Adipocyte (in vitro differentiated cells): ENCODE results near the gene TEX2.
A peak's percentile ranks its signal among the peaks of the same experiment; 100 is the strongest.

Experiments used
- DNase-seq: peaks from one replicate; pipeline ENCODE4 v3.0.0-alpha.2; 2015; ENCODE audit warnings: low read depth
- H3K27me3 ChIP-seq: replicated peaks from 2 replicates; pipeline ENCODE4 v1.7.0; 2013; ENCODE audit warnings: mild to moderate bottlenecking, low read length, moderate library complexity; ENCODE audit not compliant: control insufficient read depth, insufficient read depth
- H3K36me3 ChIP-seq: 2 replicates; pipeline ENCODE4 v1.7.0; 2013; ENCODE audit warnings: low read length, mild to moderate bottlenecking, moderate library complexity; ENCODE audit not compliant: control insufficient read depth, insufficient read depth, severe bottlenecking
- H3K4me1 ChIP-seq: 2 replicates; pipeline ENCODE4 v1.7.0; 2013; ENCODE audit warnings: mild to moderate bottlenecking, low read length, moderate library complexity; ENCODE audit not compliant: control insufficient read depth, insufficient read depth
- H3K4me3 ChIP-seq: 2 replicates; pipeline ENCODE4 v1.7.0; 2013; ENCODE audit warnings: mild to moderate bottlenecking, low read length, moderate library complexity
- H3K9ac ChIP-seq: 2 replicates; pipeline ENCODE4 v1.7.0; 2013; ENCODE audit warnings: mild to moderate bottlenecking, low read length, moderate library complexity
- H3K9me3 ChIP-seq: 2 replicates; pipeline ENCODE4 v1.7.0; 2013; ENCODE audit warnings: mild to moderate bottlenecking, low read length, moderate library complexity; ENCODE audit not compliant: control insufficient read depth

TEX2 gene

DNA sequence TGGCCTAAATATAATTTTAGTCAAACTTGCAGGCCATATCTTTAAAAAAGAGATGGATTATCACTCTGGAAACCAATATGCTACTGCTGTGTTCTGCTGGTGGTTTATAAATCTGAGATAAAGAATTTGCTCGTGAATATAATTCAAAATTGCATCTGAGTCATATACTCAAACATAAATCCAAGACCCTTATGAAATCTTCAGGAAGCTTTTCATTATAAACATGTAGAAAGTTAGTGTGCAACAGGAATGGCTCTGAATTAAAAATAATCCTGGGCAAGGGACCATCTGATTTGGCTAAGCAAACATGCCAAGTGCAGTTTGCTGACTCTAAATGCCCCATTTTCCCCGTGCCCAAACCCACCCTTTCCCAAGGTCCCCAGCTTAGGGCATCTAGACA lies 57.3 kb downstream of the TEX2 start:
- Histone ChIP-seq H3K9ac (no peak overlapping the region), H3K4me1 (peaks cover 31% of the 10 kb centered on the region), H3K9me3 (no peaks in the 10 kb centered on the region), H3K36me3 (peaks cover 2% of the 10 kb centered on the region), H3K27me3 (no peaks in the 10 kb centered on the region), H3K4me3 (peak overlapping the region; percentile 11)
- DNase-seq, result no peak

GRCh38 chr17:64203630-64204029 lies 59.4 kb downstream of the TEX2 start:
- no peak for DNase-seq
- Histone ChIP-seq H3K4me1 (peaks cover 39% of the 10 kb centered on the region), H3K36me3 (no peaks in the 10 kb centered on the region), H3K9ac (no peak overlapping the region), H3K9me3 (no peaks in the 10 kb centered on the region), H3K27me3 (no peaks in the 10 kb centered on the region), H3K4me3 (no peak overlapping the region)

DNA sequence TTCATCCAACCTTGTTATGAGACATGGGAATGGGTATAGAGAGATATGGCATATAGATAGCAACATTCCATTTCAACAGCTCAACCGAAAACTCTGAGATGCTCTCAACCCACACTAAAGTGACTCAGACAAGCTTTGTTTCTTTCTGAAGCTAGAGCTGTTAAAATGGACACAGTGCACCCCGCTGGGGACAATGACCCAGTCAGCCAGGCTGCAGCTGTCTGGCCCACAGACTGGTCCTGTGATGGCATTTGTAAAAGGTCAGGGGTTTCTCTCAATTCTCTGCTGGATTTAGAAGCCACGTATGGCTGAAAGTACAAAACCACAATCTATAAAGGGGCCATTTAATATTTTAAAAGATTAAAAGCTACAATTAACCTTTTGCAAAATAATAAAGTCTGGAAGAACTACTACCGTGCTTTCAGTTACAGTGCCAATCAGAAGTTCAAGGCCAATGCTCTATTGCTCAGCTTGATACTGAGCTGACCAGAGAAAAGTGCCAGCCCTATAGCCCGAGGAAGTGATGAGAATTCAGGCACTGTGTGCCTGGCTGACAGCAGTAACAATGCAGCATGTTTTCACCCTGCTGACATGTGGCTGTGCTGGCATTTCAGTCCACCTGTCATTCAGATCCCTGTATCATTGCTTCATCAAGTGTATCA lies 60.2 kb downstream of the TEX2 start:
- Histone ChIP-seq H3K9ac (no peak overlapping the region), H3K4me3 (no peak overlapping the region)
- DNase-seq, result peak; percentile 75

DNA sequence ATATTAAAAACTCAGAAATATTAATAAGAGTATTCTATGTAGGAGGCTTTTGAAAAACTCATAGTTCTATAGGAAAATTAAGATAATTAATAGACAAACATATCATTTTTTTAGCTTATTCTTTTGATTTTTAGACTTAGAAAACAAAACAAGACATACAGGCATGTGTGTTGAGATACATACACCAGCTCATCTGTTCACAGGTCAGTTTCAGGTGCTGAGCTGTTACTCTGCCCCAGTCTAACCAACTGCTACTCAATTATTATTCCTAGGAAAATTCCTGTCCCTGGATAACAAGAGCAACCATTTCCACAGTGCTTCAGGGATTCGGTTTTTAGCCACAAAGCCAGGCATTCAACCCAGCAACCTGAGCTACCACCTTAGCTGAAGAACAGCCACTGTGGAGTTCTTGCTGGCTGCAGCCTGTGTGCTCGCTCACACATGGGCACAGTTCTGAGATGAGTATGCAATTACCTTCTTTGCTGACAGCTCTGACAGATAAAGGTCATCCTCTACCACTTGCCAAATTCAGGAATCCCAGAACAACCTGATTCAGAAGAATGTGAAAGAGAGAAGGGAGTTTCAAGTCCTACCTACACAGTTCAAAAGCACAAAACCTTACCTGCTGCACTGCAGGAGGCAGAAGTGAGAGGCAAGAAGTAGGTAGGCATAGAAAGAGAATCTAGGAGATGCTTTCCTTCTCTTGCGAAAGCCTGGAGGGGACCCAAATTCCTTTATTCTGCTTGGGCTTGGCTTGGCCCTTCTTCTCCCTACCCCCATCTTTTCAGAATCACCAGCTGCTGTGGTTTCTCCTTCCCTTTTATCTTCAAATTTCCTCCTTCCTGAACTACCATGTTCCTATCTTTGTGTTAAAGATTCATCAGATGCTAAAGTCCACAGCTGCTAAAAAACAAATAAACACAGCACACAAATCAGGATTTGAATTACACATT lies 62.7 kb downstream of the TEX2 start:
- no peaks in the 10 kb centered on the region for H3K27me3 ChIP-seq
- H3K36me3 ChIP-seq, result no peaks in the 10 kb centered on the region
- no peaks in the 10 kb centered on the region for H3K9me3 ChIP-seq
- peaks cover 35% of the 10 kb centered on the region for H3K4me1 ChIP-seq
- DNase-seq, result peak; percentile 64
- no peak overlapping the region for H3K9ac ChIP-seq
- no peak overlapping the region for H3K4me3 ChIP-seq

More for the DNA sequence above, 60.2 kb downstream of the TEX2 start:
- Histone ChIP-seq H3K9me3 (no peaks in the 10 kb centered on the region), H3K27me3 (no peaks in the 10 kb centered on the region), H3K36me3 (no peaks in the 10 kb centered on the region), H3K4me1 (peaks cover 39% of the 10 kb centered on the region)

- Histone ChIP-seq H3K4me3 (no peak overlapping the region), H3K9ac (no peak overlapping the region), H3K9me3 (no peaks in the 10 kb centered on the region), H3K27me3 (no peaks in the 10 kb centered on the region), H3K36me3 (peaks cover 10% of the 10 kb centered on the region), H3K4me1 (peaks cover 34% of the 10 kb centered on the region)
- no peak for DNase-seq
These were observed 64.5 kb downstream of the TEX2 start for GRCh38 chr17:64198331-64199090.

- Histone ChIP-seq H3K9me3 (no peaks in the 10 kb centered on the region), H3K27me3 (no peaks in the 10 kb centered on the region), H3K36me3 (peaks cover 26% of the 10 kb centered on the region), H3K9ac (no peak overlapping the region), H3K4me1 (peaks cover 20% of the 10 kb centered on the region), H3K4me3 (no peak overlapping the region)
- DNase-seq, result peak; percentile 78
These were observed 66.5 kb downstream of the TEX2 start for GRCh38 chr17:64196601-64197000.

DNA sequence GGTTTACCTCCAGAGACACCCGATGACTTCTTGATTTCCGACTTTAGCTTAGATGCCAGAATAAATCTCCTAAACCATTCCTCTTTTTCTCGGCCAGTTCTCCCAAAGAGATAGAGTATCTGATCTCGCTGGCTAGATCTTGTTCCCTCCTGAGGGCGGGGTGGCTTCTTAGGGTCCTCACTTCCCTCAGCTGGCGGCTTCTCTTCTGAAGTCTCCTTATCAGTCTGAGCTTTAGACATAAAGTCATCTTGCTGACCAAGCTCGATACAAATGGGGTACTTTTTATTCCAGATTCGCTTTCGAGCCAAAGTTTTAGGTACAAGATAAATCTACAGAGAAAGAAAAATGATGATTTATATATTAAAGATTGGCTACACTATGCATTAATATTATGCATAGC lies 69.5 kb downstream of the TEX2 start:
- Histone ChIP-seq H3K9ac (no peak overlapping the region), H3K27me3 (no peaks in the 10 kb centered on the region), H3K36me3 (peaks cover 38% of the 10 kb centered on the region), H3K4me1 (peaks cover 6% of the 10 kb centered on the region), H3K4me3 (no peak overlapping the region), H3K9me3 (no peaks in the 10 kb centered on the region)
- no peak for DNase-seq

GRCh38 chr17:64192589-64192988 lies 70.5 kb downstream of the TEX2 start:
- DNase-seq, result no peak
- Histone ChIP-seq H3K9ac (no peak overlapping the region), H3K36me3 (peaks cover 43% of the 10 kb centered on the region), H3K9me3 (no peaks in the 10 kb centered on the region), H3K4me3 (no peak overlapping the region), H3K4me1 (peaks cover 6% of the 10 kb centered on the region), H3K27me3 (no peaks in the 10 kb centered on the region)

- no peak for DNase-seq
- Histone ChIP-seq H3K9ac (no peak overlapping the region), H3K4me1 (peaks cover 8% of the 10 kb centered on the region), H3K27me3 (no peaks in the 10 kb centered on the region), H3K9me3 (no peaks in the 10 kb centered on the region), H3K4me3 (no peak overlapping the region), H3K36me3 (peaks cover 52% of the 10 kb centered on the region)
These were observed 72.6 kb downstream of the TEX2 start for GRCh38 chr17:64190472-64190871.

DNA sequence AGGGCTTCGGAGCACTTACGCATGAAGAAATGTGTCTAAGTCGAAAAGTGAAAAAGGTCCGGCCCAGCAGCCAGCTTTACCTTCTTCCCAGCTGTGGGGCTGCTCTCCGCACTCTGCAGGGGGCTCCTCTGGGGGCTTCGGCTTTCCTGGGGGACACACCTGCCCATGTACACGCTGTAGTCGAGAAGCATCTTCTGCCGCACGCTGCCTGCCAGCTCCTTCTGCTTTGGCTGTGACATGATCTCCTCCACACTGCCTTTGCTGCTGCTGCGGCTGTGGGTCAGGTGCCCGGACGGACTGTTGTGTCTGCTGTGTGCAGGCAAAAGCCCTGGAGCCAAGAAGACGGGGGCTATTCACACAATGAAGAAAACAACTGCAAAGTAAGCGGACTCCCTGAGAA lies 75.0 kb downstream of the TEX2 start:
- DNase-seq, result no peak
- Histone ChIP-seq H3K9ac (no peak overlapping the region), H3K4me3 (no peak overlapping the region), H3K9me3 (no peaks in the 10 kb centered on the region), H3K4me1 (peaks cover 14% of the 10 kb centered on the region), H3K36me3 (peaks cover 39% of the 10 kb centered on the region), H3K27me3 (no peaks in the 10 kb centered on the region)
